PFSK-1 (cell line): ENCODE measurements around the gene SDF4.

Experiments
- FOXP2 ChIP-seq: optimal IDR thresholded peaks from 2 replicates; pipeline ENCODE3; 2011; ENCODE audit warnings: borderline replicate concordance, control low read depth, inconsistent platforms; ENCODE audit not compliant: insufficient read depth; ENCODE audit errors: extremely low read length, extremely low read depth
- POLR2AphosphoS5 ChIP-seq: IDR thresholded peaks from 2 replicates; pipeline ENCODE4 v1.6.1; 2012; ENCODE audit warnings: low read depth, mild to moderate bottlenecking, control low read depth, low read length, moderate library complexity
- SIN3A ChIP-seq: IDR thresholded peaks from 2 replicates; pipeline ENCODE4 v1.6.1; 2012; ENCODE audit warnings: mild to moderate bottlenecking, low read length, moderate library complexity, borderline replicate concordance; ENCODE audit not compliant: insufficient read depth
- TAF1 ChIP-seq: IDR thresholded peaks from 2 replicates; pipeline ENCODE4 v1.6.1; 2012; ENCODE audit warnings: low read length, control low read depth, borderline replicate concordance; ENCODE audit not compliant: insufficient read depth
- TF ChIP-seq, protein P1 (sequence below), 2 experiments: IDR thresholded peaks; 2 replicates each; pipeline versions ENCODE4 v1.6.1 to v1.8.0; 2011 to 2012; ENCODE audit warnings: low read depth in 2 of 2, low read length in 2 of 2, control low read depth in 1 of 2, inconsistent platforms in 1 of 2, mild to moderate bottlenecking in 1 of 2, moderate library complexity in 1 of 2; ENCODE audit not compliant: insufficient read depth in 1 of 2

Gene SDF4

DNA sequence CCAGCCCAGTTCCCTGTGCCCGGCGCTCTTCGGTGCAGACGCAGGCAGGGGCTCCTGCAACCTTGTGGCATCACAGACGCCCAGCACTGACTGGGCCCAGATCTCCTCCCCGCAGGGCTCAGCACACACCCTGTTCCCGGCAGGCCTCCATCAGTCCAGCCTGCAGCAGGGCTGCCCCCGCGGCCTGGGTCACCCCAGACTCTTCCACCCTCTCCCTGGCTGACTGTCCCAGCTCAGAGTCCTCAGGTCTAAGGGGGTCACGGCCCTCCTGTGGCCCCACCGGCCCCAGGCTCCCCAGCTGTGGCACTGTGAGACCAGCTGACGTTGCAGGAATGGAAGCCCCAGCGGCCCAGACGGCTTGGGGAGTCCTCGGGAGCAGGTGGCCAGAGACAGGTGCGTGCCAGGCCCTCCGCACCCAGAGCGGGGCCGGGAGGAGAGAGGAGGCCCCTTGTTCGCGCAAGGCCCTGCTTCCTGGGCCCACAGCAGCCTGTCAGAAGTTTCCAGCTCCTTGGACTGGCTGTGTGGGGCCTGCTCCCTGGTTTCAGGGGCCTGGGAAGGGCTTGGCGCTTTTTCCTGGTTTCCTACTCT, 4.5 kb upstream of the SDF4 start:
- no peak for TF ChIP-seq TAF1
- TF ChIP-seq, protein P1, sequence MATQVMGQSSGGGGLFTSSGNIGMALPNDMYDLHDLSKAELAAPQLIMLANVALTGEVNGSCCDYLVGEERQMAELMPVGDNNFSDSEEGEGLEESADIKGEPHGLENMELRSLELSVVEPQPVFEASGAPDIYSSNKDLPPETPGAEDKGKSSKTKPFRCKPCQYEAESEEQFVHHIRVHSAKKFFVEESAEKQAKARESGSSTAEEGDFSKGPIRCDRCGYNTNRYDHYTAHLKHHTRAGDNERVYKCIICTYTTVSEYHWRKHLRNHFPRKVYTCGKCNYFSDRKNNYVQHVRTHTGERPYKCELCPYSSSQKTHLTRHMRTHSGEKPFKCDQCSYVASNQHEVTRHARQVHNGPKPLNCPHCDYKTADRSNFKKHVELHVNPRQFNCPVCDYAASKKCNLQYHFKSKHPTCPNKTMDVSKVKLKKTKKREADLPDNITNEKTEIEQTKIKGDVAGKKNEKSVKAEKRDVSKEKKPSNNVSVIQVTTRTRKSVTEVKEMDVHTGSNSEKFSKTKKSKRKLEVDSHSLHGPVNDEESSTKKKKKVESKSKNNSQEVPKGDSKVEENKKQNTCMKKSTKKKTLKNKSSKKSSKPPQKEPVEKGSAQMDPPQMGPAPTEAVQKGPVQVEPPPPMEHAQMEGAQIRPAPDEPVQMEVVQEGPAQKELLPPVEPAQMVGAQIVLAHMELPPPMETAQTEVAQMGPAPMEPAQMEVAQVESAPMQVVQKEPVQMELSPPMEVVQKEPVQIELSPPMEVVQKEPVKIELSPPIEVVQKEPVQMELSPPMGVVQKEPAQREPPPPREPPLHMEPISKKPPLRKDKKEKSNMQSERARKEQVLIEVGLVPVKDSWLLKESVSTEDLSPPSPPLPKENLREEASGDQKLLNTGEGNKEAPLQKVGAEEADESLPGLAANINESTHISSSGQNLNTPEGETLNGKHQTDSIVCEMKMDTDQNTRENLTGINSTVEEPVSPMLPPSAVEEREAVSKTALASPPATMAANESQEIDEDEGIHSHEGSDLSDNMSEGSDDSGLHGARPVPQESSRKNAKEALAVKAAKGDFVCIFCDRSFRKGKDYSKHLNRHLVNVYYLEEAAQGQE (IDR thresholded peaks at IDR 0.05; ENCODE audit: insufficient read depth in 1 of 2, low read depth in 2 of 2, low read length in 2 of 2) = no peak
- no peak for TF ChIP-seq FOXP2
- TF ChIP-seq POLR2AphosphoS5 = no peak
- TF ChIP-seq SIN3A = no peak

DNA sequence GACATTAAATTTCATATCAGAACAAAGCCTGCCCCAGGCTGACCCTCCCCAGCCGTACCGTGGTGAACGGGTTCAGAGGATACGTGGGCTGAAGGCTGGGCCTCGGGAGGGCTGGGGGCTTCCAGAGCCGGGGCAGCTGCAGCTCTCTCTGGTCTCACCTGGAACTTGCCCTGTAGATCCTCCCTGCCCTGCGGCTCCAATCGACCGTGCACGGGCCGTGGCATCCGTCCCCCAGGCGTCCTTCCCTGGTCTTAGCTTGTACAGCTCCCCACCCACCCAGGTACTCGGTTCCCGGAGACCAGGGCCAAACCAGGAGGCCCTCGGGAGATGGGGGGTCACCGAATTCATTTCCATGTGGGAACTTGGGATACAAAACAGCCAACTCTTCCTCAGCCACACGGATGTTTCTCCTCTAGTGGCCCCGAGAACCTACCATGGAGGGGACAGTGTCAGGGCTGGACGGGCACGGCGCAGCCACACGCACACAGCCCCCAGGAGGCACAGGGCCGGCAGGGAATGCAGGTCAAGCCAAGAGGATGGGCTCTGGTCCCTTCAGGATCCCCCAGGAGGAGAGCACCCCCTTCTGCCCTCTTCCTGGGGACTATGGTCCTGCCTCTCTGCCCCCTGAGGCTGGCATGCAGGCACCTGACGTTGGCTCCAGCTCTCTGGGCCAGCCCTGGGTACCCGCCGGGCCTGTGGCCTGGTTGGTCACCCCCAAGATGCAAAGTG, 3.4 kb upstream of the SDF4 start:
- TF ChIP-seq, protein P1 (IDR thresholded peaks at IDR 0.05; ENCODE audit: insufficient read depth in 1 of 2, low read depth in 2 of 2, low read length in 2 of 2) = no peak
- no peak for TF ChIP-seq SIN3A
- TF ChIP-seq TAF1 = no peak
- no peak for TF ChIP-seq FOXP2
- no peak for TF ChIP-seq POLR2AphosphoS5

DNA sequence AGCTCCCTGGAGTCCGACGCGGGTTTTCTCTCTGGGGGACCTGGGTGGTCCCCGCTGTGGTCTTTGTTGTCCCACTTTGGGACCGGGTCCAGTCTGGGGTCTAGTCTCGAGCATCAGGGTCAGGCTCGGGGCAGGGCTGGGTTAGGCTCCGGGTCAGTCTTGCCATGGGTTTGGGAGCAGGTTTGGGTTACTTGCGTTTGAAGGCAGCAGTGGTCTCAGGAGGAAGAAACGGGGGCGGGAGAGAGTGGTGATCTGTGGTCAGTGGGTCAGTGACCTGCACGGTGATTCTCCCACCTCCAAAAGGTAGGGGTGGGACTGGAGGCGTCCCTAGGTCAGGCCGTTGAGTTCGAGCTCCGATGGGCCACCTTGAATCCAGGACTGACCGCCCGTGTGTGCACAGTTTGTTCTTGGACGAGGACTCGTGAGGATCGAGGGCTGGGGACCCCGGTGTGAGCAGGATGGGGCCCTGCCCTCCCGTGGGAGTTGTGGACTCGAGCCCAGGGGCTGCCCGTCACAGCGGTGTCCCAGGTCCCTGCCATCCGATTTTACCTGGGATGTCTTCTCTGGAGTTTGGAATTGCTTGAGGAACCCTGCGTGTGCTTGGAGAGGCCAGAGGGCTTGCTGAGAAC, 2.5 kb upstream of the SDF4 start:
- TF ChIP-seq, protein P1 (IDR thresholded peaks at IDR 0.05; ENCODE audit: insufficient read depth in 1 of 2, low read depth in 2 of 2, low read length in 2 of 2) = no peak
- TF ChIP-seq SIN3A = no peak
- TF ChIP-seq POLR2AphosphoS5 = no peak
- no peak for TF ChIP-seq FOXP2
- TF ChIP-seq TAF1 = no peak

DNA sequence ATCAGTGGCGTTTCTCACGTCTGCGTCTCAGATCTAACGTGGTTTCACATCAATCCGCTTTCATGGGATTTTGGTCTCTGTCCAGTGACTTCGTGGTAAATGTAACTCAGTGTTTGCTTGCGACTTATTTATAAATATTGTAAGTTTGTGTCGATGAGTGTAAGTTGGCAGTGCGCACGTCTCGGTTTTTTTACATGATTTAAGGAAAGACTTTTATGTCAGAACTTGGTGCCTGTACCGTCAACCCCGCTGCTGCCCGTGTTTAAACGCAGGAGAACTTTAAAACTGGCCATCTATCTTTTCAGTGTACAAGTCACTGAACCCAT, 1.7 kb upstream of the SDF4 start:
- TF ChIP-seq TAF1 (no peak), SIN3A (no peak), FOXP2 (no peak), POLR2AphosphoS5 (no peak)
- TF ChIP-seq, protein P1 (IDR thresholded peaks at IDR 0.05; ENCODE audit: insufficient read depth in 1 of 2, low read depth in 2 of 2, low read length in 2 of 2) = no peak
